Vagina (tissue), 2 donors: ENCODE data around the gene SIRT3. TPM values are rescaled to one million over a fixed set of nuclear protein-coding genes. Genes with fewer than 3 reads are reported as not detected.

ENCODE experiments used
- DNase-seq, 2 donors: peaks; one replicate each; pipeline ENCODE4 v3.0.0-alpha.2; 2017; ENCODE audit errors: extremely low spot score in 2 of 2
- H3K27ac ChIP-seq: fragments of 200-600 bp; sonication (generic); one replicate; pipeline ENCODE4 v1.5.1; 2019
- H3K27me3 ChIP-seq: fragments of 200-600 bp; sonication (generic); one replicate; pipeline ENCODE4 v1.5.1; 2019
- H3K36me3 ChIP-seq, 2 donors: fragments of 200-600 bp; sonication (generic); one replicate each; pipeline ENCODE4 v1.5.1; 2017 to 2019
- H3K4me1 ChIP-seq: fragments of 200-600 bp; sonication (generic); one replicate; pipeline ENCODE4 v1.5.1; 2019
- H3K4me3 ChIP-seq, 2 donors: fragments of 200-600 bp; sonication (generic); 1 replicate in 1 of 2; 2 replicates in 1 of 2; pipeline ENCODE4 v1.5.1; 2016 to 2019
- H3K9me3 ChIP-seq: fragments of 200-600 bp; sonication (generic); one replicate; pipeline ENCODE4 v1.5.1; 2019
- CTCF ChIP-seq, 3 experiments: fragments of 450-650 bp in 2 of 3; fragments of 200-600 bp in 1 of 3; sonication (generic) in 1 of 3; IDR thresholded peaks; one replicate each; pipeline ENCODE4 v1.5.1; 2017 to 2019; ENCODE audit warnings: antibody characterized with exemption in 3 of 3, mild to moderate bottlenecking in 2 of 3, moderate library complexity in 2 of 3
- POLR2A ChIP-seq, 2 donors: fragments of 450-650 bp; IDR thresholded peaks; one replicate each; pipeline ENCODE4 v1.6.1; 2017; ENCODE audit warnings: antibody characterized with exemption in 2 of 2, mild to moderate bottlenecking in 2 of 2, moderate library complexity in 2 of 2
- POLR2AphosphoS5 ChIP-seq, 2 donors: sonication (generic); formaldehyde crosslinking; IDR thresholded peaks; one replicate each; pipeline ENCODE4 v1.9.0; 2017; ENCODE audit warnings: antibody characterized with exemption in 2 of 2, mild to moderate bottlenecking in 2 of 2, low read depth in 1 of 2; ENCODE audit not compliant: insufficient read depth in 1 of 2
- intact Hi-C: fragments of 100-400 bp; cut with DNase I; formaldehyde crosslinking; loops from one replicate; pipeline ENCODE4 v1.15.1; 2023
- total RNA-seq: library from RNA; depleted of rRNA; stranded (reverse); fragments of >200 nt; gene quantifications from one replicate; pipeline ENCODE4 v1.2.3, GENCODE V29; 2016

Gene SIRT3
- total RNA-seq, 1 donor from 2014 or later, result 5.6 TPM

DNA sequence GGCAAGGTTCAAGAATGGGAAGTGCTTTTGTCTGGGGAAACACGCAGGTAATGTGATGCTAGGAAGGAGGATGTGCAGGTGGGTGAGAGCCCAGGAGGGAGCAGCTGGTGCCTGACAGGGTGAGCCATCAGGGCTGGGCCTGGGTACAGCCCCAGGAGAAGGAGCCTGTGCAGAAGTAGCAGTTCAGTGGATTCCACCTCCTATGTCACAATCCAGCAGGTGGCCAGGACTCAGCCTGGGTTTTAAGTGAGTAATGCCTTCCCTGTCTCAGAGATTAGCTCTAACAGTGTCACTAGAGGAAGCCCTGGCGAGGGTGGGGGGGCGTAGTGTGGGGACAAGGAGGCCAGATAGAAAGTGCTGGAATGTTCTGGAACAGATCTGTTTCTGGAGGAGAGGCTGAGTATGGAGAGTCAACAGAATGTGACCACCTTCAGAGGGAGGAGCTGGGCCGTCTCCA, 20.5 kb downstream of the SIRT3 start:
- Histone ChIP-seq H3K9me3 (no peaks in the 10 kb centered on the region), H3K36me3 (peaks cover 0 to 49% of the 10 kb centered on the region in 2 donors), H3K4me3 (no peak overlapping the region), H3K27me3 (no peaks in the 10 kb centered on the region), H3K4me1 (peaks cover 7% of the 10 kb centered on the region), H3K27ac (no peak overlapping the region)
- intact Hi-C loops, result no loop called here
- no peak for DNase-seq
- no peak for TF ChIP-seq POLR2A (IDR thresholded peaks at IDR 0.05)
- no peak for TF ChIP-seq CTCF (IDR thresholded peaks at IDR 0.05)
- no peak for TF ChIP-seq POLR2AphosphoS5 (IDR thresholded peaks at IDR 0.05; ENCODE audit: insufficient read depth in 1 of 2, low read depth in 1 of 2)

- Histone ChIP-seq H3K36me3 (peaks cover 0 to 62% of the 10 kb centered on the region in 2 donors), H3K9me3 (no peaks in the 10 kb centered on the region), H3K4me1 (peaks cover 23% of the 10 kb centered on the region), H3K27ac (no peak overlapping the region), H3K27me3 (no peaks in the 10 kb centered on the region), H3K4me3 (no peak overlapping the region)
- DNase-seq, result no peak
- TF ChIP-seq POLR2A (IDR thresholded peaks at IDR 0.05), result no peak
- TF ChIP-seq CTCF (IDR thresholded peaks at IDR 0.05), result no peak
- TF ChIP-seq POLR2AphosphoS5 (IDR thresholded peaks at IDR 0.05; ENCODE audit: insufficient read depth in 1 of 2, low read depth in 1 of 2), result no peak
- intact Hi-C loops, result no loop called here
These were observed 22.1 kb downstream of the SIRT3 start for GRCh38 chr11:214083-214482.

- peaks cover 24% of the 10 kb centered on the region for H3K4me1 ChIP-seq
- TF ChIP-seq CTCF (IDR thresholded peaks at IDR 0.05), result no peak
- TF ChIP-seq POLR2AphosphoS5 (IDR thresholded peaks at IDR 0.05; ENCODE audit: insufficient read depth in 1 of 2, low read depth in 1 of 2), result no peak
- TF ChIP-seq POLR2A (IDR thresholded peaks at IDR 0.05), result no peak
- no peaks in the 10 kb centered on the region for H3K27me3 ChIP-seq
- peaks cover 0 to 62% of the 10 kb centered on the region in 2 donors for H3K36me3 ChIP-seq
- no peak overlapping the region for H3K27ac ChIP-seq
- H3K9me3 ChIP-seq, result no peaks in the 10 kb centered on the region
- no peak overlapping the region for H3K4me3 ChIP-seq
- intact Hi-C loops, result no loop called here
- DNase-seq, result no peak
These were observed 23.0 kb downstream of the SIRT3 start for GRCh38 chr11:213111-213510.

- H3K27me3 ChIP-seq, result no peaks in the 10 kb centered on the region
- TF ChIP-seq POLR2A (IDR thresholded peaks at IDR 0.05), result no peak
- TF ChIP-seq CTCF (IDR thresholded peaks at IDR 0.05), result no peak
- TF ChIP-seq POLR2AphosphoS5 (IDR thresholded peaks at IDR 0.05; ENCODE audit: insufficient read depth in 1 of 2, low read depth in 1 of 2), result no peak
- H3K9me3 ChIP-seq, result no peaks in the 10 kb centered on the region
- DNase-seq, result no peak
- H3K36me3 ChIP-seq, result peaks cover 0 to 62% of the 10 kb centered on the region in 2 donors
- no peak overlapping the region for H3K27ac ChIP-seq
- peaks cover 24% of the 10 kb centered on the region for H3K4me1 ChIP-seq
- no peak overlapping the region for H3K4me3 ChIP-seq
- intact Hi-C loops, result no loop called here
These were observed 23.7 kb downstream of the SIRT3 start for GRCh38 chr11:212150-213100.

- no peak overlapping the region for H3K4me3 ChIP-seq
- no peak for DNase-seq
- H3K4me1 ChIP-seq, result peaks cover 26% of the 10 kb centered on the region
- intact Hi-C loops, result no loop called here
- TF ChIP-seq POLR2A (IDR thresholded peaks at IDR 0.05), result no peak
- no peak for TF ChIP-seq POLR2AphosphoS5 (IDR thresholded peaks at IDR 0.05; ENCODE audit: insufficient read depth in 1 of 2, low read depth in 1 of 2)
- no peak for TF ChIP-seq CTCF (IDR thresholded peaks at IDR 0.05)
- no peaks in the 10 kb centered on the region for H3K27me3 ChIP-seq
- no peaks in the 10 kb centered on the region for H3K9me3 ChIP-seq
- peaks cover 0 to 62% of the 10 kb centered on the region in 2 donors for H3K36me3 ChIP-seq
- no peak overlapping the region for H3K27ac ChIP-seq
These were observed 24.4 kb downstream of the SIRT3 start for GRCh38 chr11:211741-212140.
